GM18517 (cell line): Measurements from ENCODE around the gene PLRG1.
A peak's percentile ranks its signal among the peaks of the same experiment; 100 is the strongest.

Experiments used
- ATAC-seq: cut with Tn5 transposase; IDR thresholded peaks from one replicate; pipeline ENCODE4 v1.9.1; 2021; ENCODE audit warnings: mild to moderate bottlenecking, moderate library complexity; ENCODE audit not compliant: unreplicated experiment

The PLRG1 gene

GRCh38 chr4:154574311-154574710 is 24.1 kb upstream of the PLRG1 start:
- ATAC-seq: no peak

GRCh38 chr4:154573190-154573870 is 23.1 kb upstream of the PLRG1 start:
- no peak for ATAC-seq

GRCh38 chr4:154569584-154569983 is 19.4 kb upstream of the PLRG1 start:
- no peak for ATAC-seq

- ATAC-seq: no peak
Observed at GRCh38 chr4:154569028-154569427, 18.8 kb upstream of the PLRG1 start.

GRCh38 chr4:154566639-154567204 is 16.5 kb upstream of the PLRG1 start:
- no peak for ATAC-seq

GRCh38 chr4:154565704-154566103 is 15.5 kb upstream of the PLRG1 start:
- no peak for ATAC-seq

- no peak for ATAC-seq
Observed at GRCh38 chr4:154564311-154564710, 14.1 kb upstream of the PLRG1 start.

GRCh38 chr4:154562697-154563254 is 12.6 kb upstream of the PLRG1 start, which contains the start of gene FGB:
TSS of gene FGB (plus strand) at chr4:154563011. CDS start at chr4:154563019, 8 bp downstream.
- no peak for ATAC-seq

GRCh38 chr4:154560824-154561231 is 10.6 kb upstream of the PLRG1 start:
- no peak for ATAC-seq

- no peak for ATAC-seq
Observed at GRCh38 chr4:154560419-154560801, 10.2 kb upstream of the PLRG1 start.

GRCh38 chr4:154559494-154560418 is 9.6 kb upstream of the PLRG1 start:
- peak; percentile 87 for ATAC-seq

GRCh38 chr4:154559141-154559493 is 8.9 kb upstream of the PLRG1 start:
- ATAC-seq: peak; percentile 16

- ATAC-seq: peak; percentile 45
Observed at GRCh38 chr4:154551872-154552686, 1.9 kb upstream of the PLRG1 start.

- no peak for ATAC-seq
Observed at GRCh38 chr4:154545689-154546088, 4.5 kb downstream of the PLRG1 start.

GRCh38 chr4:154542271-154542879 is 7.8 kb downstream of the PLRG1 start:
- ATAC-seq: no peak

GRCh38 chr4:154534296-154534695 is 15.9 kb downstream of the PLRG1 start:
- no peak for ATAC-seq

- ATAC-seq: no peak
Observed at GRCh38 chr4:154529728-154530519, 20.3 kb downstream of the PLRG1 start.

- no peak for ATAC-seq
Observed at GRCh38 chr4:154528869-154529268, 21.3 kb downstream of the PLRG1 start.

- ATAC-seq: no peak
Observed at GRCh38 chr4:154527308-154527707, 22.9 kb downstream of the PLRG1 start.
